Peyer's patch (tissue), 4 donors: ENCODE results near the gene PCBD1. TPM values are rescaled to one million over a fixed set of nuclear protein-coding genes. Genes with fewer than 3 reads are reported as not detected.

Source experiments
- DNase-seq, 3 donors: peaks; one replicate each; pipeline ENCODE4 v3.0.0-alpha.2; 2017 to 2019
- H3K27ac ChIP-seq, 4 donors: fragments of 200-600 bp; sonication (generic); one replicate each; pipeline ENCODE4 v1.5.1; 2016 to 2019
- H3K27me3 ChIP-seq, 2 donors: fragments of 200-600 bp; sonication (generic); one replicate each; pipeline ENCODE4 v1.5.1; 2019
- H3K36me3 ChIP-seq, 3 donors: fragments of 200-600 bp; sonication (generic); one replicate each; pipeline ENCODE4 v1.5.1; 2016 to 2019
- H3K4me1 ChIP-seq, 4 donors: fragments of 200-600 bp; sonication (generic); one replicate each; pipeline ENCODE4 v1.5.1; 2016 to 2019
- H3K4me3 ChIP-seq, 4 donors: fragments of 200-600 bp; sonication (generic); 1 replicate in 3 of 4; 2 replicates in 1 of 4; pipeline ENCODE4 v1.5.1; 2016 to 2019; ENCODE audit warnings: mild to moderate bottlenecking in 1 of 4
- H3K9me3 ChIP-seq, 4 donors: fragments of 200-600 bp; sonication (generic); one replicate each; pipeline ENCODE4 v1.5.1; 2016 to 2019; ENCODE audit warnings: mild to moderate bottlenecking in 1 of 4
- CTCF ChIP-seq, 6 experiments: fragments of 450-650 bp in 4 of 6; fragments of 200-600 bp in 2 of 6; sonication (generic) in 1 of 6; IDR thresholded peaks; one replicate each; pipeline ENCODE4 v1.5.1; 2017 to 2019; ENCODE audit warnings: antibody characterized with exemption in 6 of 6, mild to moderate bottlenecking in 3 of 6, moderate library complexity in 1 of 6
- POLR2A ChIP-seq, 2 donors: fragments of 450-650 bp; IDR thresholded peaks; one replicate each; pipeline ENCODE4 v1.5.1; 2017; ENCODE audit warnings: antibody characterized with exemption in 2 of 2, mild to moderate bottlenecking in 2 of 2, moderate library complexity in 2 of 2
- total RNA-seq, 4 donors: library from RNA; depleted of rRNA; stranded (reverse); fragments of >200 nt; gene quantifications; one replicate each; pipeline ENCODE4 v1.1.0, GENCODE V29; 2016

Gene PCBD1
- total RNA-seq, 4 donors from 2014 or later = 38.8 to 63.5 (median 55.9) TPM

DNA sequence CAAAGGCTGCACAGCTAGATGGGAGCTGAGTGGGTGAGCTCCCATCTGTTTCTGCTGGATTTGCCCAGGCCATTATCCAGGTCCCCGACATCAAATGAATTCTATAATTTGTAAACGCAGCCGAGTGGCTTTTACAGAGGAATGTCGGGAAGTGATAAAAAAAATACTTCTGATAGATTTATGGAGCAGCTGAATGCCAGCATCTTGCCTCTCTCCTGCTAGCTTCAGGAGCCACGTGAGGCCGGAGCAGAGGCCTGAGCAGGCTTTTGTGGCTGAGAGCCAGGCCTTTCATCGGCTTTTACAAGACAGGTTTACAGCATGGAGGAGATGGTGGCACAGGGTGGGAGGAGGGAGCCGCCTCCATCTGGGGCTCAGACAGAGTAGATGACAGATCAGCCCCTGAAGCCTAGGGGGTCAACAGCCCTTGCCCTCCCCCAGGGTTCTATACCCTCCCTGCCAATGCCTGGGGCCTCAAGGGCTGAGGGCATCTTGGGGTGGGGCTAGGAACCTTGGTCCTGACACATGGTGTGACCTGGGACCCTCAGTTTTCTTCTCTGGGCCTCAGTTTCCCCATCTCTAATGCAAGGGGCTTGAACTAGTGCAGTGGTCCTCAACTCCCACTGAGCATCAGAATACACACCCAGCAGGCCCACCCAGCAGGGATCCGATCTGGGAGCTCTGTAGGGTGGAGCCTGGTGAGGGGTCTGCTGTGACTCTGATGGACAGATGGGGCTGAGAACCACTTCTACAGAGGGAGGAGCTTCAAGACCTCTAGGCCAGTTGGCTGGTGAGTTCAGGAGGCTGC lies 44.2 kb upstream of the PCBD1 start:
- no peak for DNase-seq
- H3K4me3 ChIP-seq = no peak overlapping the region
- H3K4me1 ChIP-seq = no peaks in the 10 kb centered on the region

GRCh38 chr10:70931168-70931815 lies 42.9 kb upstream of the PCBD1 start:
- no peaks in the 10 kb centered on the region for H3K4me1 ChIP-seq
- H3K9me3 ChIP-seq = no peaks in the 10 kb centered on the region
- no peak for DNase-seq
- TF ChIP-seq CTCF (IDR thresholded peaks at IDR 0.05) (no peak), POLR2A (IDR thresholded peaks at IDR 0.05) (no peak)
- no peaks in the 10 kb centered on the region for H3K36me3 ChIP-seq
- H3K4me3 ChIP-seq = no peak overlapping the region
- H3K27me3 ChIP-seq = no peaks in the 10 kb centered on the region
- no peak overlapping the region for H3K27ac ChIP-seq

More for the DNA sequence above, 44.2 kb upstream of the PCBD1 start:
- Histone ChIP-seq H3K27ac (no peak overlapping the region), H3K9me3 (no peaks in the 10 kb centered on the region), H3K36me3 (no peaks in the 10 kb centered on the region), H3K27me3 (no peaks in the 10 kb centered on the region)
- TF ChIP-seq CTCF (IDR thresholded peaks at IDR 0.05) (no peak), POLR2A (IDR thresholded peaks at IDR 0.05) (no peak)

GRCh38 chr10:70930263-70931000 lies 42.1 kb upstream of the PCBD1 start:
- Histone ChIP-seq H3K4me1 (peaks cover 0 to 2% (median 0%) of the 10 kb centered on the region in 4 donors), H3K27ac (no peak overlapping the region), H3K36me3 (no peaks in the 10 kb centered on the region), H3K27me3 (no peaks in the 10 kb centered on the region), H3K4me3 (no peak overlapping the region), H3K9me3 (no peaks in the 10 kb centered on the region)
- DNase-seq = no peak
- TF ChIP-seq POLR2A (IDR thresholded peaks at IDR 0.05) (no peak), CTCF (IDR thresholded peaks at IDR 0.05) (no peak)

DNA sequence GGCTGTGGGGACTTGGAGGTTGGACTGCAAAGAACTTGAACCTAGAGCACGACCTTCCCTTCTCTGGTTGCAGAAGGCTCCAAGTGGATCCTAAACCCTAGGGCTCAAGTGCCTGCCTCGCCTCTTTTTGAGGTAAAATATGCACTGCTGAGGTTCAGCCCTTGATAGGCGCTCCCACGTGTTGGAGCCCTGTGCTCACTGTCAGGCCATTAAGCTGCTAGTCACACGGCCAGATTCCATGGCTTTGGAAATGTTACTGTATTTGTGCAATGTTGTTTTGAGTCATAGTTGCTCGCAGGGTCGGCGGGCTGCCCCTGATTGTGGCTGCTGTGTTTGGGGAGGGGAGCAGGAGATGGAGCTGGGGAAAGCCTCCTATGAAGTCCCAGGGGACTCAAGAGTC lies 39.8 kb upstream of the PCBD1 start:
- Histone ChIP-seq H3K27me3 (no peaks in the 10 kb centered on the region), H3K4me1 (peaks cover 0 to 4% (median 0%) of the 10 kb centered on the region in 4 donors), H3K36me3 (no peaks in the 10 kb centered on the region), H3K9me3 (no peaks in the 10 kb centered on the region), H3K4me3 (no peak overlapping the region), H3K27ac (no peak overlapping the region)
- DNase-seq = no peak
- no peak for TF ChIP-seq CTCF (IDR thresholded peaks at IDR 0.05)
- TF ChIP-seq POLR2A (IDR thresholded peaks at IDR 0.05) = no peak

- Histone ChIP-seq H3K36me3 (no peaks in the 10 kb centered on the region), H3K4me1 (peaks cover 0 to 4% (median 0%) of the 10 kb centered on the region in 4 donors), H3K27me3 (no peaks in the 10 kb centered on the region), H3K9me3 (no peaks in the 10 kb centered on the region), H3K4me3 (no peak overlapping the region), H3K27ac (no peak overlapping the region)
- TF ChIP-seq CTCF (IDR thresholded peaks at IDR 0.05) = no peak
- no peak for TF ChIP-seq POLR2A (IDR thresholded peaks at IDR 0.05)
- no peak for DNase-seq
Measured at GRCh38 chr10:70927189-70927943, 39.0 kb upstream of the PCBD1 start.
